Measurements from ENCODE around the gene POLR2B. TPM values are rescaled to one million over a fixed set of nuclear protein-coding genes. Genes with fewer than 3 reads are reported as not detected.
"Not testable (repeated sequence)": the region's sequence is repeated elsewhere in the genome, so short reads cannot be mapped to it uniquely, and the experiment has no call there.

The POLR2B gene
- total RNA-seq, 1 donor from 2014 or later: 135 TPM

GRCh38 chr4:57051524-57051923, 72.8 kb downstream of the POLR2B start:
- no peaks in the 10 kb centered on the region for H3K9me3 Mint-ChIP-seq (ENCODE audit: unreplicated experiment)
- H3K4me1 Mint-ChIP-seq (ENCODE audit: low read depth, unreplicated experiment): peaks cover 7% of the 10 kb centered on the region
- H3K27ac Mint-ChIP-seq (ENCODE audit: unreplicated experiment): no peak overlapping the region
- DNase-seq: no peak
- peaks cover 2% of the 10 kb centered on the region for H3K27me3 Mint-ChIP-seq (ENCODE audit: unreplicated experiment)
- TF ChIP-seq, protein P1, sequence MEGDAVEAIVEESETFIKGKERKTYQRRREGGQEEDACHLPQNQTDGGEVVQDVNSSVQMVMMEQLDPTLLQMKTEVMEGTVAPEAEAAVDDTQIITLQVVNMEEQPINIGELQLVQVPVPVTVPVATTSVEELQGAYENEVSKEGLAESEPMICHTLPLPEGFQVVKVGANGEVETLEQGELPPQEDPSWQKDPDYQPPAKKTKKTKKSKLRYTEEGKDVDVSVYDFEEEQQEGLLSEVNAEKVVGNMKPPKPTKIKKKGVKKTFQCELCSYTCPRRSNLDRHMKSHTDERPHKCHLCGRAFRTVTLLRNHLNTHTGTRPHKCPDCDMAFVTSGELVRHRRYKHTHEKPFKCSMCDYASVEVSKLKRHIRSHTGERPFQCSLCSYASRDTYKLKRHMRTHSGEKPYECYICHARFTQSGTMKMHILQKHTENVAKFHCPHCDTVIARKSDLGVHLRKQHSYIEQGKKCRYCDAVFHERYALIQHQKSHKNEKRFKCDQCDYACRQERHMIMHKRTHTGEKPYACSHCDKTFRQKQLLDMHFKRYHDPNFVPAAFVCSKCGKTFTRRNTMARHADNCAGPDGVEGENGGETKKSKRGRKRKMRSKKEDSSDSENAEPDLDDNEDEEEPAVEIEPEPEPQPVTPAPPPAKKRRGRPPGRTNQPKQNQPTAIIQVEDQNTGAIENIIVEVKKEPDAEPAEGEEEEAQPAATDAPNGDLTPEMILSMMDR (IDR thresholded peaks at IDR 0.05; ENCODE audit: partially characterized antibody, unreplicated experiment): no peak
- H3K36me3 Mint-ChIP-seq (ENCODE audit: unreplicated experiment): peaks cover 7% of the 10 kb centered on the region
- H3K4me3 Mint-ChIP-seq (ENCODE audit: unreplicated experiment): no peak overlapping the region

DNA sequence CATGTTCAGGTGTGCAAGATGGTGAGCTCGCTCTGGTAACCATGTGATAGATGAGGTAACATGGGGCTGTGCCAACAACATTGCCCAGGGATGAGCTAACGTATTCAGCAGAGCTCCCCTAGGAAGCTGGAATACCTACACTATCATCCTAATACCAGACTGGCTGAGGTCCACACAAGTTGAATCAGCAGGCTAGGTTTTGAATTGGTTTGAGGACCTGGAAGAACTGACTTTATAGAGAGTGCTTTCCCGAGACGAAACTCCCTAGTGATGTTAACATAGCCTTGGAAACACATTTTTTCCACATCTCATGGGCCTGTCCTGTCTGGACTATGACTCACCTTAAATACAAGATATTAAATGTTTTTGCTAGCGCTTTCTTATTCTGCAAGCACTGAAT, 74.8 kb downstream of the POLR2B start:
- TF ChIP-seq, protein P1 (IDR thresholded peaks at IDR 0.05; ENCODE audit: partially characterized antibody, unreplicated experiment): no peak
- H3K27me3 Mint-ChIP-seq (ENCODE audit: unreplicated experiment): peaks cover 2% of the 10 kb centered on the region
- H3K9me3 Mint-ChIP-seq (ENCODE audit: unreplicated experiment): no peaks in the 10 kb centered on the region
- no peak overlapping the region for H3K27ac Mint-ChIP-seq (ENCODE audit: unreplicated experiment)
- no peak overlapping the region for H3K4me3 Mint-ChIP-seq (ENCODE audit: unreplicated experiment)
- no peaks in the 10 kb centered on the region for H3K36me3 Mint-ChIP-seq (ENCODE audit: unreplicated experiment)
- no peak for DNase-seq
- peaks cover 7% of the 10 kb centered on the region for H3K4me1 Mint-ChIP-seq (ENCODE audit: low read depth, unreplicated experiment)

GRCh38 chr4:57055886-57056285, 77.2 kb downstream of the POLR2B start:
- H3K36me3 Mint-ChIP-seq (ENCODE audit: unreplicated experiment): no peaks in the 10 kb centered on the region
- DNase-seq: no peak
- H3K4me3 Mint-ChIP-seq (ENCODE audit: unreplicated experiment): no peak overlapping the region
- H3K27ac Mint-ChIP-seq (ENCODE audit: unreplicated experiment): no peak overlapping the region
- H3K9me3 Mint-ChIP-seq (ENCODE audit: unreplicated experiment): no peaks in the 10 kb centered on the region
- TF ChIP-seq, protein P1 (IDR thresholded peaks at IDR 0.05; ENCODE audit: partially characterized antibody, unreplicated experiment): no peak
- peaks cover 5% of the 10 kb centered on the region for H3K4me1 Mint-ChIP-seq (ENCODE audit: low read depth, unreplicated experiment)
- H3K27me3 Mint-ChIP-seq (ENCODE audit: unreplicated experiment): peaks cover 2% of the 10 kb centered on the region

- Mint-ChIP-seq H3K36me3 (ENCODE audit: unreplicated experiment) (no peaks in the 10 kb centered on the region), H3K4me1 (ENCODE audit: low read depth, unreplicated experiment) (peaks cover 8% of the 10 kb centered on the region), H3K4me3 (ENCODE audit: unreplicated experiment) (no peak overlapping the region), H3K27me3 (ENCODE audit: unreplicated experiment) (no peaks in the 10 kb centered on the region), H3K9me3 (ENCODE audit: unreplicated experiment) (no peaks in the 10 kb centered on the region), H3K27ac (ENCODE audit: unreplicated experiment) (no peak overlapping the region)
- DNase-seq: no peak
- TF ChIP-seq, protein P1 (IDR thresholded peaks at IDR 0.05; ENCODE audit: partially characterized antibody, unreplicated experiment): no peak
Observed at GRCh38 chr4:57059890-57060716, 81.4 kb downstream of the POLR2B start.

DNA sequence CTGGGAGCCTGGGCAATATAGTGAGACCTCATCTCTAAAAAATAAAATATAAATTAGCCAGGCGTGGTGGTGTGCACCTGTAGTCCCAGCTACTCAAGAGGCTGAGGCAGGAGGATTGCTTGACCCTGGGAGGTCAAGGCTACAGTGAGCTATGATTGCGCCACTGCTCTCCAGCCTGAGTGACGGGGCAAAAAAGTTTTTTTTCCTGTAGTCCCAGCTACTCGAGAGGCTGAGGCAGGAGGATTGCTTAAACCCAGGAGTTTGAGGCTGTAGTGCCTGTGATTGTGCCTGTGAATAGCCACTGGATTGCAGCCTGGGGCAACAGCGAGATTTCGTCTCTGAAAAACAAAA, 82.0 kb downstream of the POLR2B start:
- not testable (repeated sequence) for H3K4me1 Mint-ChIP-seq (ENCODE audit: low read depth, unreplicated experiment); H3K36me3 Mint-ChIP-seq (ENCODE audit: unreplicated experiment); H3K4me3 Mint-ChIP-seq (ENCODE audit: unreplicated experiment); DNase-seq; H3K27me3 Mint-ChIP-seq (ENCODE audit: unreplicated experiment); H3K9me3 Mint-ChIP-seq (ENCODE audit: unreplicated experiment); H3K27ac Mint-ChIP-seq (ENCODE audit: unreplicated experiment)
